Activated CD4-positive, alpha-beta T cell treated with anti-CD3 and anti-CD28 coated beads, Interleukin-2, Interleukin-4, amounts not matched to agents 100 ng/mL and 50 ng/mL, durations not matched to agents 16 hours and 8 hours (primary cell): ENCODE measurements around the gene CFAP46.
"Not testable (repeated sequence)": the region's sequence is repeated elsewhere in the genome, so short reads cannot be mapped to it uniquely, and the experiment has no call there.

Experiments used
- DNase-seq: peaks from one replicate; pipeline ENCODE4 v3.0.0-alpha.2; 2020; ENCODE audit warnings: low spot score

Gene CFAP46

GRCh38 chr10:132806110-132806509 is 136.3 kb downstream of the CFAP46 start:
- no peak for DNase-seq

- no peak for DNase-seq
Measured at GRCh38 chr10:132805599-132805998, 136.8 kb downstream of the CFAP46 start.

- DNase-seq, result no peak
Measured at GRCh38 chr10:132804785-132805426, 137.5 kb downstream of the CFAP46 start.

- no peak for DNase-seq
Measured at GRCh38 chr10:132804287-132804686, 138.1 kb downstream of the CFAP46 start.

- no peak for DNase-seq
Measured at GRCh38 chr10:132803416-132804210, 138.8 kb downstream of the CFAP46 start.

GRCh38 chr10:132802694-132803320 is 139.6 kb downstream of the CFAP46 start:
- DNase-seq, result no peak

- no peak for DNase-seq
Measured at GRCh38 chr10:132802048-132802447, 140.3 kb downstream of the CFAP46 start.

- no peak for DNase-seq
Measured at GRCh38 chr10:132799865-132800264, 142.5 kb downstream of the CFAP46 start.

- DNase-seq, result no peak
Measured at GRCh38 chr10:132798876-132799275, 143.5 kb downstream of the CFAP46 start.

- DNase-seq, result no peak
Measured at GRCh38 chr10:132798403-132798802, 144.0 kb downstream of the CFAP46 start.

GRCh38 chr10:132797986-132798385 is 144.4 kb downstream of the CFAP46 start:
- not testable (repeated sequence) for DNase-seq

- DNase-seq, result no peak
Measured at GRCh38 chr10:132796846-132797245, 145.5 kb downstream of the CFAP46 start.

- DNase-seq, result no peak
Measured at GRCh38 chr10:132793871-132794849, 148.2 kb downstream of the CFAP46 start.

GRCh38 chr10:132793213-132793612 is 149.2 kb downstream of the CFAP46 start:
- DNase-seq, result no peak

GRCh38 chr10:132792796-132793195 is 149.6 kb downstream of the CFAP46 start:
- DNase-seq, result no peak

GRCh38 chr10:132792099-132792498 is 150.3 kb downstream of the CFAP46 start:
- DNase-seq, result not testable (repeated sequence)

GRCh38 chr10:132790934-132791829 is 151.2 kb downstream of the CFAP46 start:
- DNase-seq, result no peak

GRCh38 chr10:132790470-132790869 is 151.9 kb downstream of the CFAP46 start:
- no peak for DNase-seq

- DNase-seq, result no peak
Measured at GRCh38 chr10:132789659-132790148, 152.7 kb downstream of the CFAP46 start.

- DNase-seq, result no peak
Measured at GRCh38 chr10:132788831-132789219, 153.5 kb downstream of the CFAP46 start.
